GM06990 (cell line): Measurements from ENCODE around the gene RFTN1.

Experiments
- DNase-seq: peaks from one replicate; pipeline ENCODE4 v3.0.0-alpha.2; 2011; ENCODE audit not compliant: insufficient read length; ENCODE audit errors: extremely low read depth
- H3K27me3 ChIP-seq: replicated peaks from 2 replicates; pipeline ENCODE4 v1.6.0; 2011; ENCODE audit warnings: low read length; ENCODE audit not compliant: control insufficient read depth, insufficient read depth
- H3K36me3 ChIP-seq: 2 replicates; pipeline ENCODE4 v1.5.1; 2011; ENCODE audit warnings: low read length; ENCODE audit not compliant: control insufficient read depth, insufficient read depth
- H3K4me3 ChIP-seq: replicated peaks from 2 replicates; pipeline ENCODE4 v1.5.1; 2011; ENCODE audit warnings: low read depth, mild to moderate bottlenecking, control low read depth, low read length
- TF ChIP-seq, protein P1 (sequence below): IDR thresholded peaks from 2 replicates; pipeline ENCODE4 v1.5.1; 2011; ENCODE audit warnings: low read length, control low read depth, mild to moderate bottlenecking, inconsistent platforms; ENCODE audit not compliant: insufficient read depth, poor library complexity, severe bottlenecking

The RFTN1 gene

DNA sequence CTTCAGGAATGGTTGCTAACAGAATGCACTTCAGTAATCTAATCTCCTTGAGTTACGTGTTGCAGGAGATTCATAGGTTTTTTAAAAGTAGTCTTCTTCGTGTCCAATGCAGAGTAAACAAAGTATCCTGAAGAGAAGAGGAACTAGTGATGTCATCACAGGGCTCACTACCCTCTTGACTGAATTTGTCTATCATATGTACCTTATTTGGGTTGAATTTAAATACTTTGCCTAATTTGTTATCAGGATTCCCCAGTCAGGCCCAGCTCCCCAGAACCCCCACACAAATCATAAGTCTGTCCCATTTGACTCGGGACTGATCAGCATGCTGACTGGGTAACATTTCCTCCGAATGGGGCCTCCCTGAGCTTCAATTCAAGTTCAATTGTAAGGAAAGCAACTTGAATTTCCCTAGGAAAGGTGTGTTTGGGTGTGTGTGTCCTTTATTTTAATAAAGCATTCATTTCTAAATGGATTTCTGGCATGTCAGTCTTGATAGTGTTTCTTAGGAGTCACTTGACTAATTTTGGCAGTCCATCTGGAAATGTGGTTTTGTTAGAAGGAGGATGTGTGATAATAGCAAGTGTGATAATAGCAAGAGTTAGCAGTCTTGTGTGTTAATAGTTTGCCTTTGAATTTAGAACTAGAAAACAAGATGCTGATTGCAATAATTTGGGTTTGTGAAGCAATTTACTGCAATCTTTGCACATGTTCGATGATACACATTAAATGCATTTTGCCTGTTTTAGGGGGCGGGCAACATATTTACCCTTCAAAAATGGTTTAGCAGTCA lies 226.6 kb downstream of the RFTN1 start:
- no peaks in the 10 kb centered on the region for H3K27me3 ChIP-seq
- H3K36me3 ChIP-seq = no peaks in the 10 kb centered on the region; the same call in 1 of the 2 replicates
- H3K4me3 ChIP-seq = peak overlapping the region; percentile 5; the same call in 1 of the 2 replicates
- DNase-seq = no peak
- TF ChIP-seq, protein P1, sequence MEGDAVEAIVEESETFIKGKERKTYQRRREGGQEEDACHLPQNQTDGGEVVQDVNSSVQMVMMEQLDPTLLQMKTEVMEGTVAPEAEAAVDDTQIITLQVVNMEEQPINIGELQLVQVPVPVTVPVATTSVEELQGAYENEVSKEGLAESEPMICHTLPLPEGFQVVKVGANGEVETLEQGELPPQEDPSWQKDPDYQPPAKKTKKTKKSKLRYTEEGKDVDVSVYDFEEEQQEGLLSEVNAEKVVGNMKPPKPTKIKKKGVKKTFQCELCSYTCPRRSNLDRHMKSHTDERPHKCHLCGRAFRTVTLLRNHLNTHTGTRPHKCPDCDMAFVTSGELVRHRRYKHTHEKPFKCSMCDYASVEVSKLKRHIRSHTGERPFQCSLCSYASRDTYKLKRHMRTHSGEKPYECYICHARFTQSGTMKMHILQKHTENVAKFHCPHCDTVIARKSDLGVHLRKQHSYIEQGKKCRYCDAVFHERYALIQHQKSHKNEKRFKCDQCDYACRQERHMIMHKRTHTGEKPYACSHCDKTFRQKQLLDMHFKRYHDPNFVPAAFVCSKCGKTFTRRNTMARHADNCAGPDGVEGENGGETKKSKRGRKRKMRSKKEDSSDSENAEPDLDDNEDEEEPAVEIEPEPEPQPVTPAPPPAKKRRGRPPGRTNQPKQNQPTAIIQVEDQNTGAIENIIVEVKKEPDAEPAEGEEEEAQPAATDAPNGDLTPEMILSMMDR = no peak

DNA sequence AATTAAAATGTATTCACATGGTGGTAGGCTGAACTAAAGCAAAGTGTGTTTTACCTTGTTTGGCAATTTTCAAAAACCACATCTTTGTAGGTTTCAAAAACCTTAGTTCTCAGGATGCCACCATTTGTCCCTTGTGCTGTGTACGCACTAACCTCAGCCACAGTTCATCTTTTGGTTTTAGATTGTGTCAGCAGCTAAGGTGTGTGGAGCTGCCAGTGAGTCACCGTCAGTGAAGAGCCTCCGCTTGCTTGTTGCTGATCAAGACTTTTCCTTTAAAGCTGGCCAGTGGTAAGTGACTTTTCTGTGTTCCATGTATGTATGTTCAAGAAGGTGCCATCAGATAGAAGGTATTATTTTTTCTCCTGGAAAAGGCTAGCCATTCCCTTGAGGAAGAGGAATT lies 227.3 kb downstream of the RFTN1 start:
- no peaks in the 10 kb centered on the region; the same call in 1 of the 2 replicates for H3K36me3 ChIP-seq
- TF ChIP-seq, protein P1 = no peak

DNA sequence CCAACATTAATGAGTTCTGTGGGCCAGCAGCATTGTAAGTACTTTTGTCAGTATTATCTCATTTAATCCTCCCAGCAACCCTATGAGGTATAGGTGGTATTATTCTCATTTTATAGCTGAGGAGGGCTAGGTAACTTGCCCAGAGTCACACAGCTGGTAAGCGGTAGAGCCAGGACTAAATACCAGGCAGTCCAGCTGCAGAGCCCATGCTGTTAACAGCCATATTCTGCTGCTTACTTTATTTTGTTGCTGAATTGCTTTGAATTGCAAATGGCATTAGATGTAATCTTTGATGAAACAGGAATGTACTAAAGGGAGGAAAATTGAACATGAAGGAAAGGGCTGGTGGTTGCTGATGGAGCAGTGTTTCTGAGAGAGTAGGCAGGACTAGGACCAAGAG lies 228.9 kb downstream of the RFTN1 start:
- no peak overlapping the region for H3K4me3 ChIP-seq
- no peaks in the 10 kb centered on the region for H3K27me3 ChIP-seq
- TF ChIP-seq, protein P1 = no peak
- DNase-seq = no peak
- H3K36me3 ChIP-seq = no peaks in the 10 kb centered on the region

More for the DNA sequence above, 227.3 kb downstream of the RFTN1 start:
- no peak for DNase-seq
- Histone ChIP-seq H3K27me3 (no peaks in the 10 kb centered on the region), H3K4me3 (0 out of 2 replicates have a peak overlapping the region, but pooled peaks have one; percentile 5)

DNA sequence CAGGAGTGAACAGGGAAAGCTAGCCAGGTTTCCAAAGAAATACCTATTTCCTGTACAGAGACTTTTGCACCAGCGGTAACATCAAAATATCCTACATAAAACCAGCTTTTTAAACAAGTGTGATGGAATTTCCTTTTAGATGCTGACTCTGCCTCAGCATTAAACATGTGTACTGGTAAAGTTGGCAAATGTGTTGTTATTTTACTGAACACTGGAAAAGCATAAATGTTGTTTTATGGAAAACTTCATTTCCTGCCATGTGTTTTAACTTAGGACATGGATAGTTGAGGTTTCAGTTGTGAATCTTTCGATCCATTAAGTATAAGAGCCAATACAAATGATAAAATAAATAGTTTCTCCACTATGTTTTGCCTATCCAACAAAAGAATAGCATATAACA lies 232.8 kb downstream of the RFTN1 start:
- no peak overlapping the region for H3K4me3 ChIP-seq
- DNase-seq = no peak
- H3K36me3 ChIP-seq = peaks cover 2% of the 10 kb centered on the region
- H3K27me3 ChIP-seq = no peaks in the 10 kb centered on the region
- TF ChIP-seq, protein P1 = no peak

DNA sequence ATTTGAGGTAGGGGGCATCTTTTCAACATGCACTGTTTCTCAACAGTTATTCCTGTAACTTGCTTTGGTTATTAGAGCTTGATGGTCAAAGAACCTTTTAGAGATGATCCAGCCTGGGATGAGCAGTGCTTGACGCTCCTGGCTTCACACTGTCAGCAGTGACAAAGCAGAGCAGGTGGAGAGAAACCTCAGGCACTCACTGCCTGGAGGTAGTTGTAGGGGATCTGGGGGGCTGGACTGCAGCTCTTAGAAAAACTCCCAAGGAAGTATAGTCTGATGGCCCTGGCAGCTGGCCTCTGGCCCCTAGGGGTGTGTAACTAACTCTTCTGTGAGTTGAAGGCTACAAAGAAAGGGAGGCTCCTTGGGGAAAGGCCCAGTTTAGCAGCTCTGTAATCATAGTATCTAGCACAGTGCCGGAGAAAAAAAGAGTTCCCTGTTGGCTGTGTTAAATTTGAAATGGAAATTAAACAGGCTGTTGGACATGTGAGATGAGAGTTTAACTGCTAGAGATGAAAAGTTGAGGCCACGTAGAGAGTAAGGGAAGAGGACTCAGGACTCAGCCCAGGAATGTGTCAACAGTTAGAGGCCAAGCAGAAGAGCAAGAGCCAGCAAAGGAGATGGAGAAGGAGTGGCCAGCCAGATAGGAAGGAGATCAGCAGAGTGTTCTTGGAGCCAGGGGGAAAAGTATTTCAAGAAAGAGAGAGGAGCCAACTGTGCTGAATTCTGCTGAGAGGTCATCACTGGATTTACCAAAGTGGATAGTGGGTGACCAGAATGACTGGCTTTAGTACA lies 234.3 kb downstream of the RFTN1 start:
- H3K27me3 ChIP-seq = no peaks in the 10 kb centered on the region
- peaks cover 2% of the 10 kb centered on the region for H3K36me3 ChIP-seq
- TF ChIP-seq, protein P1 = no peak
- H3K4me3 ChIP-seq = no peak overlapping the region
- no peak for DNase-seq
